GM12872 (cell line): ENCODE data around the gene ANKRD66.

Experiments
- TF ChIP-seq, protein P1 (sequence below): IDR thresholded peaks from 3 replicates; pipeline ENCODE4 v1.5.1; 2011; ENCODE audit warnings: low read depth, mild to moderate bottlenecking, low read length, moderate library complexity; ENCODE audit not compliant: insufficient read depth

ANKRD66 gene

DNA sequence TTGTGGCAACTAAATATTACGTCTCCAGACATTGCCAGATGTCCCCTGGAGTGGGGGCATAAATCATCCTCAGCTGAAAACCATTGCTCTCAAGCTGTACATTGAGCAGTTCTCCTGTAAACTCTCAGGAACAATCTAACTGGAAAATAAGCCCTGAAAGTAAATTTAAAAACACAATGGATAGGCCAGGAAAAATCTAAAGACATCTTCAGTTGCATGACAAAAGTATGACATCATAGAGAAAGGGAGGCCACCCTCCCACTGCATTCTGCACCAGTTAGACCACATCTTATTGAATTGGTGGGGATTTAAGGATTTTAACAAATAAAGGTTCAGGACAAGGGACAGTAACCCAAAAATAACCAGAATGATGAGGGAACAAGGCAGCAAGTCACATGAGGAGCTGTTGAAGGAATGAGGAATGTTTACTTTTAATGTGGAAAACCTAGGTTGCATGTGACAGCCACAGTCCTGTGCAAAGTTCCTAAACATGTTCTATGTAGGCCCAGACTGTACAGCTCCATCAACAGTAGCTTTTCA lies 16.9 kb upstream of the ANKRD66 start:
- TF ChIP-seq, protein P1, sequence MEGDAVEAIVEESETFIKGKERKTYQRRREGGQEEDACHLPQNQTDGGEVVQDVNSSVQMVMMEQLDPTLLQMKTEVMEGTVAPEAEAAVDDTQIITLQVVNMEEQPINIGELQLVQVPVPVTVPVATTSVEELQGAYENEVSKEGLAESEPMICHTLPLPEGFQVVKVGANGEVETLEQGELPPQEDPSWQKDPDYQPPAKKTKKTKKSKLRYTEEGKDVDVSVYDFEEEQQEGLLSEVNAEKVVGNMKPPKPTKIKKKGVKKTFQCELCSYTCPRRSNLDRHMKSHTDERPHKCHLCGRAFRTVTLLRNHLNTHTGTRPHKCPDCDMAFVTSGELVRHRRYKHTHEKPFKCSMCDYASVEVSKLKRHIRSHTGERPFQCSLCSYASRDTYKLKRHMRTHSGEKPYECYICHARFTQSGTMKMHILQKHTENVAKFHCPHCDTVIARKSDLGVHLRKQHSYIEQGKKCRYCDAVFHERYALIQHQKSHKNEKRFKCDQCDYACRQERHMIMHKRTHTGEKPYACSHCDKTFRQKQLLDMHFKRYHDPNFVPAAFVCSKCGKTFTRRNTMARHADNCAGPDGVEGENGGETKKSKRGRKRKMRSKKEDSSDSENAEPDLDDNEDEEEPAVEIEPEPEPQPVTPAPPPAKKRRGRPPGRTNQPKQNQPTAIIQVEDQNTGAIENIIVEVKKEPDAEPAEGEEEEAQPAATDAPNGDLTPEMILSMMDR: no peak

DNA sequence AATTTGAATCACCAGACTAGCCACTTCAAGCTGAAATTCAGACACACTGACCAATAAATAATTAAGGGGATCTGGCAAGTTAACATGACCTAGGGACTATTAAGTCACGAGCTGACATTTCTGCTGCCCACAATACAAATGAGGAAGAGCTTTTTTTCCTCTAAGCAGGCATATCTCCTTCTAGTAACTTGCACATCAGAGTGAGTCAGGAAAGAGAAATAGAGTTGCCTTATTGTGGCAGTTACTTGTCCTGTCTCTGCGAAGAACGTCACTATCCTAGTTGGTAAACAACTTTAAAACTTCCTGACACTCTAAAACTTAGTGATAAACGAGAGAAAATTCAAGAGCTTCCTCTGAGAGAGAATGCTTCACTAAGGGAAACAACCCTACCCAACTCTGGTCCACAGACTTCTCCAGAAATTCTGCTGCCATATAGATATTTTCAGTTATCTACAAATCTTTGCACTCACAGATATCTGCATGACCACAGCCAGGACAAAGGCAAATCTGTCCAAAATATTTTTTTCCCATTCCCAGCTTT lies 15.7 kb upstream of the ANKRD66 start:
- TF ChIP-seq, protein P1: no peak

DNA sequence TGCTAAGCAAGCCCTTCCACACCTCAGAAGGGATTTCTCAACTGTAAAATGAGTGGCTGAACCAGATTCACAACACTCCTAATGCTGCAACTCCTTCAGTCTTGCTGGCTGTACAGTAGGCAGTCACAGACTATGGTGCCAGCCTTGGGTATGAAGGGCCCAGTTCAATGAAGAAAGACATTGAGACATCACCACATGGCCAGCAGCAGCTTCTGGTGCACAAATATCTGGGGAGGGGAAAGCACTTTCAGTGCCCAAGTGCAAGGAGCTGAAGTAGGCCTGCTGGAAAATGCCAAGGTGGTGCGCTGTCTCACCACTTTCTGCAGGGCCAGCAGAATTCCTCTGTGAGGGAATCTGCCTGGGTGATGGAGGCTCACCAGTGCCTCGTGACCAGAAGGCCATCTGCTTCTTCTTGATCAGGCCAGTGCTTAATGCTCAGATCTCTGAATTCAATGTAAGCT lies 13.4 kb upstream of the ANKRD66 start:
- TF ChIP-seq, protein P1: no peak

DNA sequence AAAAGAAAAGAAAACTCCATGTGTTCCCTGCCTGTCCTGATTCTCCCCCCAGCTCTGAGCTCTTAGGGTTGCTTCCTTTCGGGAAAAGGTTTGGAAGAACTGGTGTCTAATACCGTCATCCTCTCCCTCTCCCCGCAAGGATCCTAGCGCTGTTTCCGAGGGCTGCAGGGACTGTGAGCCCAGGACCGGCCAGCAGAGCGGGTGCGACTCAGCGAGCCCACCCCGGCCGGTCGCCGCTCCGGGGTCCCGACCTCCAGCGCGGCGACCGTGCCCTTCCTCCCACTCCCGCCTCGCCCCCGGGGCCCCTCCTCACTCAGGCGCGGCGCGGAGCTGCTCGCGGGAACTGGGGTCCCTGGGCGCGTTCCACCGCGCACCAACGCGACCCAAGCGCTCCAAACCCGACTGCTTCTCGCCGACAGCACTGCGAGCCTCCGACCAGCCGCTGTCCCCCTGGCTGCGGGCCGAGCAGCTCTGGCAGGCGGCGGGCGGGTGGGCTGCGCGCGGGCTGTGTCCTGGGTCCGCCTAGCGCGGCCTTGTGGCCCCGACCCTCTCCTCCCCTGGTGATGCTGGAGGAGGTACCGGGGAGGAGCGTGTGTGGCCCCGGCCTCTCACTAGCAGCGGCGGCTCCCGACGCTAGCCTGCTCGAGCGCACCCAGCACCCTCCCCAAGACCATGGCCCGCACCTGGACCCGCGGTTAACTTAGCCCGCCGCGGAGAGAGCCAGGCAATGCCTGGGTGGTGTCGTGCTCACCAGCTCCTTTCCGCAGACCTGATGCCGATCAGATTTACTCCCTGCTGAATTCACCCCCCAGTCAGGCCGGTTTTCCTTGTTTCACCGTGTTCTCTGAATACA lies 11.6 kb upstream of the ANKRD66 start, which contains the start of gene PLA2G7:
Gene PLA2G7 (minus strand): TSS at position 509 of the 853 bp plus-strand sequence. CDS start 12,484 bp downstream, outside the sequence.
- TF ChIP-seq, protein P1: no peak

DNA sequence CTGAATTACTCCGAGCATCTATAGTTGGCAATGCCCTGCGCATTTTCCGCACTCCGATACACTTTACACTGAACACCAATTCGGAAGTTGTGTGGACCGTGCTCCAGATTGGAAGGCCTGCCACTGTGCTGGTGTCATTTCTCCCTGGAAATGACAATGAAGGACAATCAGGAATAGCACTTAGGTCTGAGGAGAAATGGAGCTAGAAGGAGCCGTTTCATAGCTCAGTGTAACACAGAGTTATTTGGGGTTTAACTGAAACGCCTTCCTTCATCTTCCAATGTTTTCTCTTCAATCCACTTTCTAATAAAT lies 11.1 kb upstream of the ANKRD66 start:
- TF ChIP-seq, protein P1: no peak

DNA sequence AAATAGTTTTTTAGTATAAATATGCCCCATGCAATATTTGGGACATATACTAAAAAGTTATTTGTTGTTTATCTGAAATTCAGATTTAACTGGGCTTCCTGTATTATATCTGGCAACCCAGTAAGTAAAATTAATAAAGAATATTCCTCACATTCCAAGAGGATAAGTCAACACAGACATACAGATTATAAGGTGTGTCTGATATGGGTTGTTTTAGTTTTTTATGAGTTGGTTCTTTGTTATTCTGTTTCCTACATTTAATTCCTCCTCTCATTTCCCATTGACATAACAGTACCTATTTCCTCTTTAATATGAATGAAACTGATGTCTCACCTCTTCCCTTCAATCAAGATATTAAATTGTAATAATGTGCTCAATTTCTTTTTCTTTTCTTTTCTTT lies 9.8 kb upstream of the ANKRD66 start:
- TF ChIP-seq, protein P1: no peak

DNA sequence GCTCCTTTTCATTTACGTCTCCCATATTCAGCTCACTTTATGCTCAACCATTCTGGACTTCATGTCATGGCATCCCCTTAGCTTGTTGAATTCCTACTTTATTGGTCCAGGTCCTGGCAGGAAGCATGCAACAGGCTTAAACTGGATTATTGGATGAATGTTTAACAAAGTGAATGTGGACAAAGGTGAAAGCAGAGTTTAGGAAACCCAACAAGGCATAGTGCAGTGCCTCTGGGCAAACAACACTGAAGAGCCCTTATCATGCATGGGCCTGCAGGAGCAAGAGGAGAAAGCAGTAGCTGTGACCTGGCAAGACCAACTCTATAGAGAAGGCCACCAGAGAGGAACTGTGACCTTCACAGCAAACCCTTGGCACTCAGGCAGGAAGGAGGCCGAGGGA lies 5.3 kb upstream of the ANKRD66 start:
- TF ChIP-seq, protein P1: no peak
